Measurements from ENCODE around the gene CDKL5.

The CDKL5 gene

GRCh38 chrX:18650662-18651061 is 225.3 kb downstream of the CDKL5 start:
- FAIRE-seq, result no peak

- no peak for FAIRE-seq
Observed at GRCh38 chrX:18652636-18653035, 227.2 kb downstream of the CDKL5 start.

GRCh38 chrX:18654875-18655836 is 229.7 kb downstream of the CDKL5 start:
- no peak for FAIRE-seq

GRCh38 chrX:18661273-18661672 is 235.9 kb downstream of the CDKL5 start:
- no peak for FAIRE-seq

GRCh38 chrX:18664947-18665346 is 239.5 kb downstream of the CDKL5 start:
- FAIRE-seq, result no peak

GRCh38 chrX:18666614-18667013 is 241.2 kb downstream of the CDKL5 start:
- FAIRE-seq, result no peak

- FAIRE-seq, result no peak
Observed at GRCh38 chrX:18668071-18668835, 242.8 kb downstream of the CDKL5 start.

- FAIRE-seq, result no peak
Observed at GRCh38 chrX:18672008-18672407, 246.6 kb downstream of the CDKL5 start, which contains the start of gene RS1. TSS of gene RS1 (minus strand) at chrX:18672108. CDS start at chrX:18672068, 40 bp downstream.

- no peak for FAIRE-seq
Observed at GRCh38 chrX:18674417-18674787, 249.0 kb downstream of the CDKL5 start.

- FAIRE-seq, result no peak
Observed at GRCh38 chrX:18674788-18675735, 249.7 kb downstream of the CDKL5 start.

- no peak for FAIRE-seq
Observed at GRCh38 chrX:18676050-18676449, 250.6 kb downstream of the CDKL5 start.

- FAIRE-seq, result no peak
Observed at GRCh38 chrX:18676470-18676869, 251.1 kb downstream of the CDKL5 start.

GRCh38 chrX:18677161-18677869 is 251.9 kb downstream of the CDKL5 start:
- FAIRE-seq, result no peak

GRCh38 chrX:18681996-18682395 is 256.6 kb downstream of the CDKL5 start:
- FAIRE-seq, result no peak

- FAIRE-seq, result no peak
Observed at GRCh38 chrX:18682979-18683387, 257.6 kb downstream of the CDKL5 start.

GRCh38 chrX:18687856-18688495 is 262.6 kb downstream of the CDKL5 start:
- FAIRE-seq, result no peak

GRCh38 chrX:18691431-18691830 is 266.0 kb downstream of the CDKL5 start:
- no peak for FAIRE-seq

- no peak for FAIRE-seq
Observed at GRCh38 chrX:18692541-18692940, 267.1 kb downstream of the CDKL5 start.

- no peak for FAIRE-seq
Observed at GRCh38 chrX:18696653-18697052, 271.2 kb downstream of the CDKL5 start.

- no peak for FAIRE-seq
Observed at GRCh38 chrX:18698737-18699650, 273.6 kb downstream of the CDKL5 start.

Data from A204.1 (cell line).